SH-SY5Y (cell line): ENCODE data around the gene CROCC.

Experiments
- GATA2 ChIP-seq: IDR thresholded peaks from 2 replicates; pipeline ENCODE4 v1.6.1; 2011; ENCODE audit warnings: mild to moderate bottlenecking, low read depth, low read length
- GATA3 ChIP-seq: IDR thresholded peaks from 2 replicates; pipeline ENCODE4 v1.6.1; 2011; ENCODE audit warnings: low read depth, mild to moderate bottlenecking, low read length, moderate library complexity

CROCC gene

GRCh38 chr1:16926491-16927073, 4.9 kb downstream of the CROCC start:
- TF ChIP-seq GATA2 (no peak), GATA3 (no peak)

GRCh38 chr1:16927256-16927655, 5.5 kb downstream of the CROCC start:
- TF ChIP-seq GATA3 = no peak
- TF ChIP-seq GATA2 = no peak

DNA sequence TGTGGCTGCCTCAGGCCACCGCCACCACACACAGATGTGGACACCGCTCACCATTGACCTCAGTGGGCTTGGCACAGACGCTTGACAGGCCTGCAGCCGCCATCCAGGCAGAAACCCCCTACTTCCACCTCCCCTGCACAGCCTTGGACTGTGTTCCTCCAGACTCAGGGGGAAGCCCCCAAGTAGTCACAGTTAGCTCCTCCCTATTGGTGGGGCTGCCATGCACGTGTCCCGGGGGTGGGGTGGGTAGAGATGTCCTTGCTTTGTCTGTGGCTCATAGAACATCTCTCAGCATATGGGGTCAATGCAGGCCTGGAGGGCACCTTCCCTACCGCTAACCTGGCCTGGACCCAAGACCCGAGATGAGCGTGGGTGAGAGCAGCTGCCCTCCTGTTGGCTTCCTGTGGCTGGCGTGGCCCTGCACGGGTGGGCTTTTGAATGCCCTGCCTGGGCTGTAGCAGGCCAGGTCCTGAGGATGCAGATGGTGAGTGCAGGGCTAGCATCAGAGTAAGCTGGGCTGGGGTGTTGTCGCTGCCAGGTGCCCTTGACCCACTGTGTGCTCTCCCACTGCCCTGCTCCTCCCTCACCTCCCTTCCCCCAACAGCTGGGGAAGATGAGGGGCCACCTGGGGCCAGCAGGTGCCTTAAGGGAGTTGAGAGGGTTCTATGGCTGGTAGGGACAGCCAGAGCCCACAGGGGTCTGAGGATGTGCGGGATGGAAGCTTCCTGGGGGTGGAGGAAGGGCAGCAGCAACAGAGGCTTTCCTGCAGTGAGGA, 6.2 kb downstream of the CROCC start:
- no peak for TF ChIP-seq GATA2
- TF ChIP-seq GATA3 = no peak

GRCh38 chr1:16938351-16939321, 16.9 kb downstream of the CROCC start:
- TF ChIP-seq GATA2 = no peak
- no peak for TF ChIP-seq GATA3

DNA sequence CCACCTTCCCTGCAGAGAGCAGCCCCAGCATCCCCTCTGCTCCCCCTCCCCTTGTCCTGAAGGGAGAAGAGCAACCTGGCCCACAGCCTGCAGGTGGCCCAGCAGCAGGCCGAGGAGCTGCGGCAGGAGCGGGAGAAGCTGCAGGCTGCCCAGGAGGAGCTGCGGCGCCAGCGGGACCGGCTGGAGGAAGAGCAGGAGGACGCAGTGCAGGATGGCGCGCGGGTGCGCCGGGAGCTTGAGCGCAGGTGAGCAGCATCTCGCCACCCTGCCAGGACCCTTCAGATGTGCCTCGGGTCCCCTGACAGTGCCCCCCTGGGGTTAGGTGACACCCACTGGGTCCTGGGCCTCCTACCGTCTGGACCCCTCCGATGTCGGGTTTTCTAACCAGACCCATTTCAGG, 22.3 kb downstream of the CROCC start:
- no peak for TF ChIP-seq GATA3
- no peak for TF ChIP-seq GATA2

- TF ChIP-seq GATA2 (no peak), GATA3 (no peak)
Observed at GRCh38 chr1:16946646-16947045, 24.9 kb downstream of the CROCC start.

DNA sequence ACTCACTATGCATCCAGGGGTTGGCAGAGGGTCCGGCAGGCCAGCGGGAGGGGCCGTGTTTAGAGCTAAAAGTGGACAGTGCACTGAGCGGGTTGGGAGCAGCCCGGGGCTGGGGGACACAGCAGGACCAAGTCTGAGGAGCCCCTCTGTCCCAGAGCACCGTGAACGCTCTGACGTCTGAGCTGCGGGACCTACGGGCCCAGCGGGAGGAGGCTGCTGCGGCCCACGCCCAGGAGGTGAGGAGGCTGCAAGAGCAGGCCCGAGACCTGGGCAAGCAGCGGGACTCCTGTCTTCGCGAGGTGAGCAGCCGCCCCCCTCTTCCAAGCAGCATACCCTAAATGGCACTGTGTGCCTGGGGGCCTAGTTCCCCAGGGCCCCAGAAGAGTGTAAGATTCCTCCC, 32.8 kb downstream of the CROCC start:
- TF ChIP-seq GATA3 (no peak), GATA2 (no peak)

DNA sequence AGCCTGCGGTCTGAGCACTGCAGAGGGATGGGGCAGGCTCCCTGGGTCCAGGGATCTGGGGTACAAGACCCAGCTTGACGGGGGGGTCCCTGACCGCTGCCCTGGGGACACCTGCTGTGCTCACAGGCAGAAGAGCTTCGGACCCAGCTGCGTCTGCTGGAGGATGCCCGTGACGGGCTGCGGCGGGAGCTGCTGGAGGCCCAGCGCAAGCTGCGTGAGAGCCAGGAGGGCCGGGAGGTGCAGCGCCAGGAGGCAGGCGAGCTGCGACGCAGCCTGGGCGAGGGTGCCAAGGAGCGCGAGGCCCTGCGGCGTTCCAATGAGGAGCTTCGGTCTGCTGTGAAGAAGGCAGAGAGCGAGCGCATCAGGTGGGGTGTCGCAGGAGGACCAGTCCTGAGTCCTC, 33.5 kb downstream of the CROCC start:
- TF ChIP-seq GATA2 (no peak), GATA3 (no peak)

- TF ChIP-seq GATA2 = no peak
- no peak for TF ChIP-seq GATA3
Observed at GRCh38 chr1:16956775-16957174, 35.0 kb downstream of the CROCC start.

- no peak for TF ChIP-seq GATA2
- TF ChIP-seq GATA3 = no peak
Observed at GRCh38 chr1:16957731-16958130, 36.0 kb downstream of the CROCC start.

DNA sequence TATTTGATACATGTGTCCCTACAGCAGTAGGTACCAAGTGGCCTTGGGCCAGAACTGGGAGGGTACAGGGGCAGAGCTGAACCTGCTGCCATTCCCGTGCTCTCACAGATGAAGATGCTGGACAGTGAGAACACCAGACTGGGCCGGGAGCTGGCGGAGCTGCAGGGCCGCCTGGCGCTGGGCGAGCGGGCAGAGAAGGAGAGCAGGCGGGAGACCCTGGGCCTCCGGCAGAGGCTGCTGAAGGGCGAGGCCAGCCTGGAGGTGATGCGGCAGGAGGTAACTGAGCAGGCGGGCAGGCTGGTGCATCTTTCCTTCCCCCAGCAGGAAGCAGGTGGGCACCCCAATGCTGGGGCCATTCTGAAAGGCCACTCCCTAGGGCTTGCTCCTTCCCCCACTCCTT, 36.7 kb downstream of the CROCC start:
- TF ChIP-seq GATA2 (no peak), GATA3 (no peak)

DNA sequence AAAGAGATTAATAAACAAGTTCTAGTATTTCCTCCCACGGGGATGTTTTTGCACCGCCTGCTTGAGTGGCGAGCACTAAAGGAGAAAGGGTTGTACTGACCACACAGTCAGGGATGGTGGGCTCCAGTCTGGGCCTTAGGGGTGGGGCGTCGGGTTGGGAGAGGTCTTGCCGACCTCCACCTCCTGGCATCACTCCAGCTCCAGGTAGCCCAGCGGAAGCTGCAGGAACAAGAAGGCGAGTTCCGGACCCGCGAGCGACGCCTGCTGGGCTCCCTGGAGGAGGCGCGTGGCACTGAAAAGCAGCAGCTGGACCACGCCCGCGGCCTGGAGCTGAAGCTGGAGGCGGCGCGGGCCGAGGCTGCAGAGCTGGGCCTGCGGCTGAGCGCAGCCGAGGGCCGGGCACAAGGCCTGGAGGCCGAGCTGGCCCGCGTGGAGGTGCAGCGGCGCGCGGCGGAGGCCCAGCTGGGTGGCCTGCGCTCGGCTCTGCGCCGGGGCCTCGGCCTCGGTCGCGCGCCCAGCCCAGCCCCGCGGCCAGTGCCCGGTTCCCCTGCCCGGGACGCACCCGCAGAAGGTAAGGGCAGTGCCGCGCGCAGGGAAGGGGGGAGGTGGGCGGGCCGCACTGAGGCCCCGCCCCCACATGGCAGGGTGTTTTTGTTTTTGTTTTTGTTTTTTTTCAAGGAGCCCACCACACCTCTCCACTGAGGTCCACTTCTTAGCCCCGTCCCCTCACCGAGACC, 39.0 kb downstream of the CROCC start:
- TF ChIP-seq GATA2 (no peak), GATA3 (no peak)

DNA sequence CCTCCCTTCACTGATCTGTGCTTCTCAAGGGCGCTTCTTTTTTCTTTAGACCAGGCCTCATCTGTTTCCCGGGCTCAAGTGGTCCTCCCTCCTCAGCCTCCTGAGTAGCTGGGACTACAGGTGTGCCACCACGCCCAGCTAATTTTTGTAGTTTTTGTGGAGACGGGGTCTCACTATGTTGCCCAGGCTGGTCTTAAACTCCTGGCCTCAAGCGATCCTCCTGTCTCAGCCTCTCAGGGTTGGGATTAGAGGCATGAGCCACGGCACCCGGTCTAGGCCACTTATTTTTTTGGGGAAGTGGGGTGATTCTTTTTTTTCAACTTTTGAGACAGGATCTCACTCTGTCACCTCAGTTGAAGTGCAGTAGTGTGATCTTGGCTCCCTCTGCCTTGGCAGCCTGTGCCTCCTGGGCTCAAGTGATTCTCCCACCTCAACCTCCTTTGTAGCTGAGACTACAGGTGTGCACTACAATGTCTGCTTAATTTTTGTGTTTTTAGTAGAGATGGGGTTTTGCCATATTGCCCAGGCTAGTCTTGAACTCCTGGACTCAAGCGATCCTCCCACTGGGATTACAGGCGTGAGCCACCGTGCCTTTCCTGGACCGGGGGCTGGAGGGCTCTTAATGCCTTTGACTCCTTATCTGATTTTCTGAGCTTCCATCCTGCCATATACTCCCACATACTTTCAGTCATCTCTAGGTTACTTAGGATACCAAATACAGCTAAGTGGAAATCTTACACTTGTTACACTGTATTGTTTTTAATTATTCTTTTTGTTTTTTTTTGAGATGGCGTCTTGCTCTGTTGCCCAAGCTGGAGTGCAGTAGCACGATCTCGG, 39.8 kb downstream of the CROCC start:
- TF ChIP-seq GATA2 (no peak), GATA3 (no peak)
